Stimulated activated CD8-positive, alpha-beta memory T cell treated with anti-CD3 and anti-CD28 coated beads, Interleukin-15, amount 100 ng/mL, for 48 hours (primary cell): Measurements from ENCODE around the gene KLHDC10.
A peak's percentile ranks its signal among the peaks of the same experiment; 100 is the strongest.
"Not testable (repeated sequence)": the region's sequence is repeated elsewhere in the genome, so short reads cannot be mapped to it uniquely, and the experiment has no call there.

Experiments used
- DNase-seq, 2 donors: peaks; one replicate each; pipeline ENCODE4 v3.0.0-alpha.2; 2020; ENCODE audit warnings: low read depth in 2 of 2

The KLHDC10 gene, protein sequence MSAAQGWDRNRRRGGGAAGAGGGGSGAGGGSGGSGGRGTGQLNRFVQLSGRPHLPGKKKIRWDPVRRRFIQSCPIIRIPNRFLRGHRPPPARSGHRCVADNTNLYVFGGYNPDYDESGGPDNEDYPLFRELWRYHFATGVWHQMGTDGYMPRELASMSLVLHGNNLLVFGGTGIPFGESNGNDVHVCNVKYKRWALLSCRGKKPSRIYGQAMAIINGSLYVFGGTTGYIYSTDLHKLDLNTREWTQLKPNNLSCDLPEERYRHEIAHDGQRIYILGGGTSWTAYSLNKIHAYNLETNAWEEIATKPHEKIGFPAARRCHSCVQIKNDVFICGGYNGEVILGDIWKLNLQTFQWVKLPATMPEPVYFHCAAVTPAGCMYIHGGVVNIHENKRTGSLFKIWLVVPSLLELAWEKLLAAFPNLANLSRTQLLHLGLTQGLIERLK

DNA sequence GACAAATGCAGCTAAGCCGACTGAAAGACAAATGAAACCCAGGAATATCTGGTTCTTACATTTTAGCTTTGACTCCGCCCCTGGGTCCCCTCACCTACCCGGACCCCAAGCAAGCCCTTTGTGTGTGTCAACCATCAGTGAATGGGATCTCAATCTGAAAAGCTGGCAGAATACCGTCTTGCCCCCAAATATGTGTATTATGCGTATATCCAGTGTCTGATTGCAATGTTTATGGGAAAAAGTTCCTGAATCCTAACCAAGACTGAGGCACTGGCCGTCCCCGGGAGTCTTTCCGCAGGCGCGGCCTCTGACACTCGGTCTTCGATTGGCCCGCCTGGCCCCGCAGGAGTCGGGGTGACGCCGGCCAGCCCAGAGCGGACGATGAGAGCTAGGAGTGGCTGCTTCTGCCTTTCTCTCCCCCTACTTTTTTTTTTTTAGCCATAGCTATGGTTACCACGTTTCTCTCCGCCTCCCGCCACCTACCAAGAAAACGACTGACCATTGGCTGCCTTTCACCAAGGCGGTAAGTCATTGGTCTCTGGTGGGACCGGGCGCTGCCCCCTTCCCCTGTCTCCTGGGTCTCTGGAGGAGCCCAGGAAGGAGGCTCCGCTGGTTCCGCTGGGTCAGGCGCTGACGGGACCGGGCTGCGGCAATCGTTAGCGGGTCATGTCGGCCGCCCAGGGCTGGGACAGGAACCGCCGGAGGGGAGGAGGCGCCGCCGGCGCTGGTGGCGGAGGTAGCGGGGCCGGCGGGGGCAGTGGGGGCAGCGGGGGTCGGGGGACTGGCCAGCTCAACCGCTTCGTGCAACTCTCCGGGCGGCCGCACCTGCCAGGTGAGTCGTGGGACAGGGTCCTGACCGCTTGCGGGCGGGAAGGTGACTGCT is at the start of gene KLHDC10:
KLHDC10 (plus strand) TSS at position 557 of the 883 bp plus-strand sequence; CDS start at position 667, 110 bp downstream.
- DNase-seq, result peak; percentile 85 to 89

DNA sequence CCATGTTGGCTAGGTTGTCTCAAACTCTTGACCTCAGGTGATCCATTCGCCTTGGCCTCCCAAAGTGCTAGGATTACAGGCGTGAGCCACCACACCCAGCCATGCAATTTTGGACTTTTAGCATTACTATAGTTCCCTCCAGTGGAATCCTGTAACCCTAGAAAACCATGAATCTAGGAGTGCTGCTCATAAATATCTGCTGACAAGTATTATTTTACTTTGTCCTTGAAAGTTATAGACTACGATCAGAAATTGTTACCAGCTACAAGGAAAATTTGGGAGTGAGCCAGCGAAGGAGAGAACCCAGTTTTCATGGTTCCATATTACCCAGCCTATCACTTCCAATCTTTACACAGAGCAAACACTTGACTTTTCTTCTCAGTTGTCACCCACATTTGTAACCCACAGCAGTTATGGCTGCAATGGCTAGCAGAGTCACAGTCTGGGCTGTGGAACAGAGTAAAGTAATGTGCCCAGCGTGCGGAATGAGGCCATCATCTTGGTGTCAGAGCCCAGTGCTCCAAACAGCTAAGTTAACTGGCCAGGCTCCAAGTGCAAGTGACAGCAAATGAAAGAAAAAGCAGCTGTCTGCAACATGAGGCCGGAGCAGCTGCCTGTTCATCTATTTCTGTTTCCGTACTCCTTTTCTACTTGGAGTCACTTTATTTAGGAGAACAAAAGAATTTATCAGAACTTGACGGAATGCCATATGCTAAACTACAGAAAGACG is 49.1 kb upstream of the KLHDC10 start:
- DNase-seq, result no peak

DNA sequence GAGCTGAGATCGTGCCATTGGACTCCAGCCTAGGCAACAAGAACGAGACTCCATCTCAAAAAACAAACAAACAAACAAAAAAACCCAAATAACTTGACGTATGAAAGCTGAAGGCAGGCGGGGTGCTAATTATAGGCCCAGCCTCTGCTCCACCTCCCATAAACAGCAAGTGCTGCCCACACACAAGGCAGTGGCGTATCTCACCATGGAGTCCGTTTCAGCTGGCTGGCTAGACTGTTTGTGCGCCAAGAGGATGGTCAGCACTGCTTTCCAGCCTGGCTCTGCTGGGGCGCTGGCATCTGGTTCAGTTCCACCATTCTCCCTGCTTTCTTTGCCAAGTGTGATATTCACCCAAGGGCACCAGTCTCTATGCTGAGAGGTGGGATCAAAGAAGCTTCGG is 48.2 kb upstream of the KLHDC10 start:
- DNase-seq, result no peak

DNA sequence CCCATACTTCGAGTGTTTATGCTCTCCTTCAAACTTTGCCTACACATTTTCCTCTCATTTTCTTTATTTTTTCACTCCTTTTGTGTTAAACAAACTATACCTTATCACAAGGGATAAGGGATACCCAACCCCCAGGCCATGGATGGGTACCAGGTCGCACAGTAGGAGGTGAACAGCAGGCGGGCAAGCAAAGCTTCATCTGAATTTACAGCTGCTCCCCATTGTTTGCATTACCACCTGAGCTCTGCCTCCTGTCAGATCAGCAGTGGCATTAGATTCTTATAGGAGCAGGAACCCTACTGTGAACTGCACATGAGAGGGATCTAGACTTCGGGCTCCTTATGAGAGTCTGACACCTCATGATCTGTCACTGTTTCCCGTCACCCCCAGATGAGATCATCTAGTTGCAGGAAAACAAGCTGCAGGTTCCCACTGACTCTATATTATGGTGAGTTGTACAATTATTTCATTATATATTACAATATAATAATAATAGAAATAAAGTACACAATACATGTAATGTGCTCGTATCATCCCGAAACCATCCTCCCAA is 47.6 kb upstream of the KLHDC10 start:
- DNase-seq, result no peak

DNA sequence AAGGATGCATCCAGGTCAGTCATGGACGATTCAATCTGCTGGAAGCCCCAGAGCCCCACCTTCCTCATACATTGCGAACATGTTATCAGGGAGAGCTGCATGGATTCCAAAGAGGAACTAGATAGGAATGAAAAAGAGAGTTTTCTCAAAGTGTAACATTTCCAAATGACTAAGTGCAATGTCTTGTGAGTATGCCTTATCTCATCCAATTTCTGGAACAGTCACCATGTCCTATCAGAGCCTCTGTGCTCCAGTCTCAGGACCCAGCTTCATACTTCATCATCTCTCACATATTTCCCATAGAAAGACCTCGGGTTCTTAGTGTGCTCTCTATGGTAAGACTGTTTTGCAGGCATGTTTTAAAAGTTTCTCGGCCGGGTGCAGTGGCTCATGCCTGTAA is 45.9 kb upstream of the KLHDC10 start:
- no peak for DNase-seq

DNA sequence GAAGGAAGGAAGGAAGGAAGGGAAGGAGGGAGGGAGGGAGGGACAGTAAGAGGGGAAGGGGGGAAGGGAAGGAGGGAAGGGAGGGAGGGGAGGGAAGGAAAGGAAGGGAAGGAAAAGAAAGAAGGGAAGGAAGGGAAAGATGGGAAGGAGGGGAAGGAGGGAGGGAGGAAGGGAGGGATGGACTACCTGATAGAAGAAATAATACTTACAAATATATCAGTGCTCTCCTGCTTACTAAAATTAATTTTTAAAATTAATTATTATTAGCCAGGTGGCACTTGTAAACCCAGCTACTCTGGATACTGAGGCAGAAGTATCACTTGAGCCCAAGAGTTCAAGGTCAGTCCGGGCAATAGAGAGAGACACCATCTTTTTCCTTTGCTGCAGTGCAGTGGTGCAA is 37.6 kb upstream of the KLHDC10 start:
- no peak for DNase-seq

DNA sequence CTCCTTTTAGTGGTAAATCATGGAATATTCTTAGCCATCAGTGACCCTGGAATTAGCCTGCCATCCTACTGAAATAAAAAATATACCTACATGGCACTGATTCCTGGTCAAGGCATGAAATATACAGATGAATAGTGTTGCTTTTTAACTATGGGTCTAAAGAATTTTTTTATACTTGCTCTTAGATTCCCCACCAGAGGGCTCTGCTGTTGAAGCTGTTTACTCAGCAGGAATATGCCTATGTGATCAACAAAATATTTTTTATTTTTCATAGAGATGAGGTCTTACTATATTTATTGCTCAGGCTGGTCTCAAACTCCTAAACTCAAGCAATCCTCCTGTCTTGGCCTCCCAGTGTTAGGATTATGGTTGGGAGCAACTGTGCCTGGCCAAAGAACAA is 32.6 kb upstream of the KLHDC10 start:
- no peak for DNase-seq

DNA sequence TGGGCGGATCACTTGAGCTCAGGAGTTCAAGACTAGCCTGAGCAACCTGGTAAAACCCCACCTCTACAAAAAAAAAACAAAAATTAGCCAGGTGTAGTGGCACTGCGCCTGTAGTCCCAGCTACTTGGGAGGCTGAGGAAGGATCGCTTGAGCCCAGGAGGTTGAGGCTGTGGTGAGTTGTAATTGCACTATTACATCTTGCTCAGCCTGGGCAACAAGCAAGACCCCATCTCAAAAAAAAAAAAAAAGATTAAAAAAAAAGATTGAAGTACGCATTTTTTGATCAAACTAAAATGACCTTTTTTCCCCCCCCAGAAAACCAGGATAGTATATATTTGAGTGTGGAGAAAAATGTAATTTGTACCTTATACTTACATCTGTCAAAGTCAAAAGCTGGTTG is 29.8 kb upstream of the KLHDC10 start:
- no peak for DNase-seq

DNA sequence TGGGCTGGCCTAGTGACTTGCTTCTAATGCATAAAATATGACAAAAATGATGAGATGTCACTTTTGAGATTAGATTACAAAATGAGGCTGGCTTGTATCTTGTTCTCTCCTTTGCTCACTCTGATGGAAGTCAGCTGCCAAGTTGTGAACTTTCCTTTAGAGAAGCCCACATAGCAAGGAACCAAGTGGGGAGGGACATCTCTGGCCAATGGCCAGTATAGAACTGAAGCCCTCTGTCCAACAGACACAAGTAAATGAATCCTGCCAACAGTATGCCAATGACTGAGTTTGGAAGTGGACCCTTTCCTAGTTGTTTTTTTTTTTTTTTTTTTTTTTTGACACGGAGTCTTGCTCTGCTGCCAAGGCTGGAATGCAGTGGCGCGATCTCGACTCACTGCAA is 22.5 kb upstream of the KLHDC10 start:
- DNase-seq, result no peak

DNA sequence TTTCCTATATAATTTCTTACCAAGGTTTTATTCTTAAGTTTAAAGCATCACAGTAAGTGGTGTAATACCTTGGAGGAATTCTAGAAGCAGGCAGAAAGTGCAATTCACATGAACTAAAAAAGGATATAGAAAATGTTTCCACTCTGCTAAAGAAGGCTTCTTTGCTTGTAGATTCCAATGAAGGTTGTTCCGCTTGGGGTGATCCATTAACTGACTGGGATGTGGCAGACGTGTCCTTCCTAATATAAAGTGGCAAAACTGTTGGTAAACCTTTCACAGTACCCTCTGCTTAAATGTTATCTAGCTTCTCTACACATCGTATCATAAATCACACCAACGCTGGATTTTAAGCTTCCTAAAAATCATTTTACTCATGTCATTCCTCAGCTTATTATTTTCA is 21.4 kb upstream of the KLHDC10 start:
- no peak for DNase-seq

DNA sequence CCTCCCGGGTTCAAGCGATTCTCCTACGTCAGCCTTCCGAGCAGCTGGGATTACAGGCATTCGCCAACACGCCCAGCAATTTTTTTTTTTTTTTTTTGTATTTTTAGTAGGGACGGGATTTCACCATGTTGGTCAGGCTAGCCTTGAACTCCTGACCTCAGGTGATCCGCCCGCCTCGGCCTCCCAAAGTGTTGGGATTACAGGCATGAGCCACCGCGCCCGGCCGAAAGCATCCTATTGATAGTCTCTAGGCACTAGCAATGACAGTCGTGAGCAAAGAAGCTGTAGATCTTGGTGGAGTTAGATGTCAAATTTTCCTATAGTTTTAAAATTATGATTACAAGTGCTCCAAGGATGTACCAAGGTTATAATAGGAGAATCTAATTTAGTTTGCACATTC is 18.1 kb upstream of the KLHDC10 start:
- DNase-seq, result not testable (repeated sequence)

DNA sequence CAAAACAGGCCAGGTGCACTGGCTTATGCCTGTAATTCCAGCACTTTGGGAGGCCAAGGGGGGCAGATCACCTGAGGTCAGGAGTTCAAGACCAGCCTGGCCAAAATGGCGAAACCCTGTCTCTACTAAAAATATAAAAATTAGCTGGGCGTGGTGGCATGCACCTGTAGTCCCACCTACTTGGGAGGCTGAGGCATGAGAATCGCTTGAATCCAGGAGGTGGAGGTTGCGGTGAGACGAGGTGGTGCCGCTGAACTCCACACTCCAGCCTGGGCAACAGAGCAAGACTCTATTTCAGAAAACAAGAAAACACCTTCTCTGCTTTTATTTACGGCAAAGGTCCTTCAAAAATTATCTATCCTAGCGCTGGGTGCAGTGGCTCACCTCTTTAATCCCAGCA is 15.1 kb upstream of the KLHDC10 start:
- DNase-seq, result not testable (repeated sequence)

DNA sequence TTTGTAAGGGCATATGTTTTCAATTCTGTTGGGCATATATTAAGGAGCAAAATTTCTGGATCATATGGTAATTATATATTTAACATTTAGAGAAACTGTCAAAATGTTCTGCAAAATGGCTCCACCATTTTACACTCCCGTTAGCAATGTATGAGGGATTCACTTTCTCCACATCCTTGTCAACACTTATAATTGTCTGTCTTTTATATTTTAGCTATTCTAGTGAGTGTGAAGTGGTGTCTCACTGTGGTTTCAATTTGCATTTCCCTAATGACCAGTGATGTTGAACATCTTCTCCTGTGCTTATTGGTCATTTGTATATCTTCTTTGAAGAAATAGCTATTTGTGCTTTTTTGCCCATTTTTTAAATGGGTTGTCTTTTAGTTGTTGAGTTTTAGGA is 8.1 kb upstream of the KLHDC10 start:
- DNase-seq, result no peak

DNA sequence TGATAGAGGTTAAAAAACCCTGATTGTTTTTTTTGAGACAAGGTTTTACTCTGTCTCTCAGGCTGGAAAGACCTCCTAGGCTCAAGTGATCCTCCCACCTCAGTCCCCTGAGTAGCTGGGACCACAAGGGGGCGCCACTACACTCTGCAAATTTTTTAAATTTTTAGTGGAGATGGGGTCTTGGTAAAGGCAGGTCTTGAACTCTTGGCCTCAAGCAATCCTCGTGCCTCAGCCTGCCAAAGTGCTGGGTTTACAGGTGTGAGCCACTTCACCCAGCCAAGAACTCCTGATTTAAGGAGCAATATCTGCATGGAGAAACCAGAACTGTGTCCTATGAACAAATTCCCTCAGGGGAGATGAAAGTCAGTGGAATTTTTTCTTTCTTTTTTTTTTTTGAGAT is 7.3 kb upstream of the KLHDC10 start:
- DNase-seq, result peak; percentile 43 to 58

DNA sequence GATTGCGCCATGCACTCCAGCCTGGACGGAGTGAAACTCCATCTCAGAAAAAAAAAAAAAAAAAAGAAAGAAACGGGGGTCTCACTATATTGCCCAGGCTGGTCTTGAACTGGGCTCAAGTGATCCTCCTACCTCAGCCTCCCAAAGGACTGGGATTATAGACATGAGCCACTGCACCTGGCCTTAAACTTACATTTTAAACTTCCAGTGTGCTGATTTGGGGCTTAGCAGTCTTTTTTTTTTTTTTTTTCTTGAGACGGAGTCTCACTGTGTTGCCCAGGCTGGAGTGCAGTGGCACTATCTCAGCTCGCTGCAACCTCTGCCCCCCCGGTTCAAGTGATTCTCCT is 5.8 kb upstream of the KLHDC10 start:
- DNase-seq, result not testable (repeated sequence)

DNA sequence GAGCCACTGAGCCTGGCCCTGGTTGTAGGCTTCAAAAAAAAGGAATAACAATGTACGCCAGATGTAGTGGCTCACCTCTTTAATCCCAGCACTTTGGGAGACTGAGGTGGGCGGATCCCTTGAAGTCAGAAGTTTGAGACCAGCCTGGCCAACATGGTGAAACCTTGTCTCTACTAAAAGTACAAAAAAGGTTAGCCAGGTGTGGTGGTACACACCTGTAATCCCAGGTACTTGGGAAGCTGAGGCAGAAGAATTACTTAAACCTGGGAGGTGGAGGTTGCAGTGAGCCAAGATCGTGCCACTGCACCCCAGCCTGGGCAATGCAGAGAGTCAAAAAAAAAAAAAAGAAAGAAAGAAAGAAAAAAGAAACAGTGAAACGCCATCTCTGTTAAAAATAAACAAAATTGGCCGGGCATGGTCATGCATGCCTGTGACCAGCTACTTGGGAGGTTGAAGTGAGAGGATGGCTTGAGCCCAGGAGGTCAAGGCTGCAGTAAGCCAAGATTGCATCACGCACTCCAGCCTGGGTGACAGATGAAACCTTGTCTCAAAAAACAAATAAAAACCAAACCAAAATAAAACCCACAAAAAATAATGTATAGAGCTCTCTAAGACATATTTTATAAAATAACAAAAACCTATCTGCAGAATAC is 4.7 kb upstream of the KLHDC10 start:
- no peak for DNase-seq

DNA sequence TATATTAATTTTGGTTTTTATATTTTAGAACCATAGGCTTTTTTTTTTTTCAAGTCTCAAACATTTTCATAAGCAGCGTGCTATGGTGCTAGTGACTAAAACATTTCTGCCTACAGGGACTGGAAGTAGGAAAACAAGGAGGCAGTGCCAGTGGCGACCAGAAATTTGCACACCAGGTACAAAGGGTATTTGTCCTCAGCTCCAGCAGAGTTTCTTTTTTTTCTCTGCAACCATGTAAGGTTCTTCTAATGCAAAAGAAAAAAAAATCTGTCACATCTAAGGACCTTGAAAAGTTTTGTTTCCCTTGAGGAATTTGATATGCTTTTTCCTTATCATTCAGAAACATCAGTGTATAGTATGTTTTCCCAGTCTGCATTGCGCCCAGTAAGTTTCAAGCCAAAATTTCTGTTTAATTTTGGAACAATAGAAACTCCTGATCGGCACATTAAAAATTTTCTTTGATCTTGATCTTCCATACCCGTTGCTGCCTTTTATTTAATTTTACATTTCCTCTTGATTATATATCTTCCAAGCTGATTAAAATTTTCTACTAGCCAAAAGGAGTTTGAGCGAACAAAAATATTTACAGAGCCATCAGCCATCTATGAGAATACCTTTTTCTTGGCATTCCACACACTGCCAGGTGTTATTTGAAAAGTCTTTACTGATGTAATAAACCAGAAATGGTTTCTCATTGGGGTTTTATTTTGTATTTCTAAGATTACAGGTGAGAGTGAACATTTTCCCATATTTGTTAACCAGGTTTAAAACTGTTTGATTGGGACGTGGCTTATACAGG is 956 bp upstream of the KLHDC10 start:
- DNase-seq, result no peak

DNA sequence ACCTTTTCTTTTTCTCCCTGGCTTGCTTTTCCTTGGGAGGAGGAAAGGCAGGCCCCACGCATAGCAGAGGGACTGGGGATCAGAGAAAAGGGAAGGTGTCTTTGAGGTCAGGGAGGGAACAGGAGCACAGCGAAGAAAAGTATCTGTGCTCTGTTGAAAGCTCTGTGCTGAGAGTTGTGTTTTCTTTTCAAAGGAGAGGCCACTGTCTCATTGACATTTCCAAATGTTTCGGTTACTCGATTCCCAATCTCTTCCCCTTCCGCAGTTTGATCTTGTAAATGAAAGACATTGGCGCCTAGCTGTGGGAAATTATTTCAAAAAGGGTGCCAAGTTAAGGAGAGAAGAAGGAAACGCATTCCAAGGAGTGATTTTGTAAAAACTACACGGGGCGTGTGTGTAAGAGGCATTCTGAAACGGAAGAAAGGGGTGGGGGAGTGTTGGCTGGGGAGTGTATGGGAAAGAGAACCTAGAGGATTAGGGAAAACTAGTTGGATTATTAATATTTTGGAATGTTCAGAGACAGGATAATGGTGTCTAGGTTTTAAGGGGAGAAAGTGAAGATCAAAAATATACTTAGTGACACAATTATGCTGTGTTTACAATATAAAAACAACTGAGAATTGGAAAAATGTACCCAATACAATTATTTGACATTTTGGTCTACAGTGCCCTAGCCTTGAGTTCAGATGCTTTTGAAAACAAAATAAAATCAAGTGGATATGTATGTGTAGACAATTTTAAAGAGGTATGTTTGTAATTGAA is 708 bp downstream of the KLHDC10 start:
- DNase-seq, result no peak

DNA sequence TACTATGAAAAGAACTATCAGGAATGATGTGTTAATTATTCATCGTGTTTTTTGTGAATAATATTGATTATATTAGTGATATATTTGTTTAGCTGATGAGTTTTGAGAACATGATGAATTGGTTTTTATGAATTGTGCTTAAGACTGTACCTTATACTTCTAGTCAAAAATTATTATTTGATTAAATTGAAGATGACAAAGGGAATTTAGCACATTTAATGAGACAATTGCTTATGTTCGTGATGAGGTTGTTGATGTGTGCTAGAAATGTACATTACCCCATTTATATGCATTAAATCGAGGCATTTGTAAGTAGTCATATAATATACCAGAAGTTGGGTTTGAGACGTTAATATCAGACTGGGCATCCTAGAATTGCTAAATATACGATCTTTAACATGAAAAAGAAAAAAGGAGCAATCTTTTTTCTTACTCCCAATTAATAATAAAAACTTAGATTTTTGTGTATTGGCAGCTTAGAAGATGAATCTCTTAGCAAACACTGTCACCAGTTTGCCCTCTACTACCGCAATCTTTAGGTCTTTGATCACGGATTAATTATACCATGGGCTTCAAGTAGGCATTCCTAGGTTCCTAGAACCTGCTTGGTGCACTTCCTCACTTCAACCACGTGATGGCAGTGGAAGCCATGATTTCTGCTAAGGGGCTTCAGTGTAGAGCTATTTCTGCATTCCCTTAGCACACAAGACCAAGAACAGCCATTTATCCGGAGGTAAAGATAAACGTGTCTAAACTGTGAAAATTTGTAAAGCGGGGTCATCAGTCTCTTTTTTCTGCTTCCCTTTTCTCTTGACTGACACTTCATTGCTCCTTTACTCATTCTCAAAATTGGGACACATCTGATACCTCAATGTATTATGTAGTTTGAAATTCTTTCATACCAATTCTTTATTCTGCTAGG is 1.6 kb downstream of the KLHDC10 start:
- DNase-seq, result peak in 1 of 2 donors; percentile 26
